Measurements from ENCODE around the gene FARS2.

Gene FARS2

GRCh38 chr6:5670381-5670780 is 409.1 kb downstream of the FARS2 start:
- DNase-seq = no peak
- no peak for TF ChIP-seq POLR2A (IDR thresholded peaks at IDR 0.05; ENCODE audit: low read length)
- TF ChIP-seq GATA1 (IDR thresholded peaks at IDR 0.05; ENCODE audit: low read depth, low read length) = no peak

GRCh38 chr6:5670811-5671561 is 409.7 kb downstream of the FARS2 start:
- TF ChIP-seq GATA1 (IDR thresholded peaks at IDR 0.05; ENCODE audit: low read depth, low read length) (no peak), POLR2A (IDR thresholded peaks at IDR 0.05; ENCODE audit: low read length) (no peak)
- DNase-seq = no peak

- DNase-seq = no peak
- TF ChIP-seq GATA1 (IDR thresholded peaks at IDR 0.05; ENCODE audit: low read depth, low read length) (no peak), POLR2A (IDR thresholded peaks at IDR 0.05; ENCODE audit: low read length) (no peak)
These were observed 410.6 kb downstream of the FARS2 start for GRCh38 chr6:5671601-5672559.

GRCh38 chr6:5672581-5673011 is 411.3 kb downstream of the FARS2 start:
- TF ChIP-seq POLR2A (IDR thresholded peaks at IDR 0.05; ENCODE audit: low read length) = no peak
- TF ChIP-seq GATA1 (IDR thresholded peaks at IDR 0.05; ENCODE audit: low read depth, low read length) = no peak
- DNase-seq = no peak

GRCh38 chr6:5673019-5673790 is 411.9 kb downstream of the FARS2 start:
- DNase-seq = no peak
- TF ChIP-seq GATA1 (IDR thresholded peaks at IDR 0.05; ENCODE audit: low read depth, low read length) = no peak
- TF ChIP-seq POLR2A (IDR thresholded peaks at IDR 0.05; ENCODE audit: low read length) = no peak

- DNase-seq = no peak
- TF ChIP-seq POLR2A (IDR thresholded peaks at IDR 0.05; ENCODE audit: low read length) = no peak
These were observed 412.8 kb downstream of the FARS2 start for GRCh38 chr6:5674141-5674540.

- no peak for DNase-seq
- TF ChIP-seq GATA1 (IDR thresholded peaks at IDR 0.05; ENCODE audit: low read depth, low read length) (no peak), POLR2A (IDR thresholded peaks at IDR 0.05; ENCODE audit: low read length) (no peak)
These were observed 413.4 kb downstream of the FARS2 start for GRCh38 chr6:5674721-5675120.

GRCh38 chr6:5676701-5677100 is 415.4 kb downstream of the FARS2 start:
- TF ChIP-seq POLR2A (IDR thresholded peaks at IDR 0.05; ENCODE audit: low read length) (no peak), GATA1 (IDR thresholded peaks at IDR 0.05; ENCODE audit: low read depth, low read length) (no peak)
- DNase-seq = no peak

- DNase-seq = no peak
- TF ChIP-seq POLR2A (IDR thresholded peaks at IDR 0.05; ENCODE audit: low read length) (no peak), GATA1 (IDR thresholded peaks at IDR 0.05; ENCODE audit: low read depth, low read length) (no peak)
These were observed 416.1 kb downstream of the FARS2 start for GRCh38 chr6:5677219-5678000.

GRCh38 chr6:5679270-5679669 is 418.0 kb downstream of the FARS2 start:
- no peak for TF ChIP-seq GATA1 (IDR thresholded peaks at IDR 0.05; ENCODE audit: low read depth, low read length)
- TF ChIP-seq POLR2A (IDR thresholded peaks at IDR 0.05; ENCODE audit: low read length) = no peak
- DNase-seq = no peak

- TF ChIP-seq POLR2A (IDR thresholded peaks at IDR 0.05; ENCODE audit: low read length) (no peak), GATA1 (IDR thresholded peaks at IDR 0.05; ENCODE audit: low read depth, low read length) (no peak)
- DNase-seq = no peak
These were observed 418.4 kb downstream of the FARS2 start for GRCh38 chr6:5679691-5680090.

GRCh38 chr6:5680095-5680494 is 418.8 kb downstream of the FARS2 start:
- no peak for DNase-seq
- TF ChIP-seq POLR2A (IDR thresholded peaks at IDR 0.05; ENCODE audit: low read length) (no peak), GATA1 (IDR thresholded peaks at IDR 0.05; ENCODE audit: low read depth, low read length) (no peak)

- no peak for DNase-seq
- TF ChIP-seq POLR2A (IDR thresholded peaks at IDR 0.05; ENCODE audit: low read length) = no peak
- no peak for TF ChIP-seq GATA1 (IDR thresholded peaks at IDR 0.05; ENCODE audit: low read depth, low read length)
These were observed 420.2 kb downstream of the FARS2 start for GRCh38 chr6:5681480-5681879.
